NCI-H524 (cell line): ENCODE data around the gene LPAR3.
"Not testable (repeated sequence)": the region's sequence is repeated elsewhere in the genome, so short reads cannot be mapped to it uniquely, and the experiment has no call there.

Source experiments
- DNase-seq, 2 experiments: peaks; one replicate each; lab custom pipeline; 2025; lab: John Stamatoyannopoulos, UW

Gene LPAR3

GRCh38 chr1:84902727-84903126, 9.7 kb upstream of the LPAR3 start:
- DNase-seq, result not testable (repeated sequence)

GRCh38 chr1:84899969-84900368, 7.0 kb upstream of the LPAR3 start:
- no peak for DNase-seq

- no peak for DNase-seq
Observed at GRCh38 chr1:84896279-84896678, 3.3 kb upstream of the LPAR3 start.

GRCh38 chr1:84890566-84890965, 2.4 kb downstream of the LPAR3 start:
- no peak for DNase-seq

- DNase-seq, result no peak
Observed at GRCh38 chr1:84889437-84889836, 3.6 kb downstream of the LPAR3 start.

GRCh38 chr1:84888753-84889152, 4.3 kb downstream of the LPAR3 start:
- DNase-seq, result no peak

GRCh38 chr1:84887261-84887934, 5.6 kb downstream of the LPAR3 start:
- DNase-seq, result no peak

- no peak for DNase-seq
Observed at GRCh38 chr1:84885469-84885868, 7.5 kb downstream of the LPAR3 start.

- no peak for DNase-seq
Observed at GRCh38 chr1:84884671-84885389, 8.2 kb downstream of the LPAR3 start.

- DNase-seq, result no peak
Observed at GRCh38 chr1:84883286-84883685, 9.7 kb downstream of the LPAR3 start.

GRCh38 chr1:84877592-84877991, 15.4 kb downstream of the LPAR3 start:
- DNase-seq, result no peak

- DNase-seq, result no peak
Observed at GRCh38 chr1:84876353-84876752, 16.7 kb downstream of the LPAR3 start.

- DNase-seq, result no peak
Observed at GRCh38 chr1:84873366-84873765, 19.6 kb downstream of the LPAR3 start.

- DNase-seq, result no peak
Observed at GRCh38 chr1:84872696-84873355, 20.2 kb downstream of the LPAR3 start.

- DNase-seq, result no peak
Observed at GRCh38 chr1:84871181-84871580, 21.8 kb downstream of the LPAR3 start.

GRCh38 chr1:84870591-84870990, 22.4 kb downstream of the LPAR3 start:
- no peak for DNase-seq

GRCh38 chr1:84869720-84870119, 23.3 kb downstream of the LPAR3 start:
- DNase-seq, result no peak

GRCh38 chr1:84862810-84863251, 30.2 kb downstream of the LPAR3 start:
- no peak for DNase-seq

GRCh38 chr1:84861988-84862644, 30.9 kb downstream of the LPAR3 start:
- DNase-seq, result no peak

GRCh38 chr1:84861516-84861915, 31.5 kb downstream of the LPAR3 start:
- no peak for DNase-seq

GRCh38 chr1:84859866-84860265, 33.1 kb downstream of the LPAR3 start:
- DNase-seq, result no peak

GRCh38 chr1:84857906-84858305, 35.1 kb downstream of the LPAR3 start:
- DNase-seq, result no peak
